Cardiac fibroblast (primary cell): ENCODE results near the gene ARID4B.

Experiments
- DNase-seq, 2 donors: peaks; one replicate each; pipeline versions ENCODE4 v3.0.0 to v3.0.0-alpha.2; 2010; ENCODE audit warnings: low read depth in 2 of 2
- H3K4me3 ChIP-seq, 2 donors: replicated peaks in 1 of 2; 1 replicate in 1 of 2; 2 replicates in 1 of 2; pipeline ENCODE4 v1.5.1; 2011; ENCODE audit warnings: low read depth in 2 of 2, low read length in 2 of 2, mild to moderate bottlenecking in 2 of 2, moderate library complexity in 1 of 2
- CTCF ChIP-seq: IDR thresholded peaks from one replicate; pipeline ENCODE4 v1.5.1; 2011; ENCODE audit warnings: low read depth, mild to moderate bottlenecking, low read length, inconsistent platforms

The ARID4B gene

GRCh38 chr1:235342471-235342870, 14.5 kb upstream of the ARID4B start:
- DNase-seq = no peak
- H3K4me3 ChIP-seq = no peak overlapping the region
- TF ChIP-seq CTCF = no peak

- no peak for TF ChIP-seq CTCF
Measured at GRCh38 chr1:235342039-235342438, 14.1 kb upstream of the ARID4B start.

GRCh38 chr1:235341334-235341733, 13.4 kb upstream of the ARID4B start:
- no peak for DNase-seq
- no peak overlapping the region for H3K4me3 ChIP-seq
- TF ChIP-seq CTCF = no peak

More at GRCh38 chr1:235342039-235342438, 14.1 kb upstream of the ARID4B start:
- no peak overlapping the region for H3K4me3 ChIP-seq
- no peak for DNase-seq

- no peak for TF ChIP-seq CTCF
- H3K4me3 ChIP-seq = no peak overlapping the region
- no peak for DNase-seq
Measured at GRCh38 chr1:235339746-235340145, 11.8 kb upstream of the ARID4B start.

- DNase-seq = peak in 1 of 2 donors; percentile 38
- TF ChIP-seq CTCF = no peak
Measured at GRCh38 chr1:235336903-235337302, 8.9 kb upstream of the ARID4B start.

GRCh38 chr1:235331401-235331800, 3.4 kb upstream of the ARID4B start:
- no peak overlapping the region for H3K4me3 ChIP-seq
- DNase-seq = no peak
- no peak for TF ChIP-seq CTCF

More at GRCh38 chr1:235336903-235337302, 8.9 kb upstream of the ARID4B start:
- H3K4me3 ChIP-seq = no peak overlapping the region

GRCh38 chr1:235330918-235331285, 2.9 kb upstream of the ARID4B start:
- TF ChIP-seq CTCF = no peak
- no peak for DNase-seq
- no peak overlapping the region for H3K4me3 ChIP-seq
